Activated T-cell treated with anti-CD3 and anti-CD28 coated beads for 24 hours (primary cell): Measurements from ENCODE around the gene FCHSD2.
"Not testable (repeated sequence)": the region's sequence is repeated elsewhere in the genome, so short reads cannot be mapped to it uniquely, and the experiment has no call there.

Experiments
- DNase-seq: peaks from one replicate; pipeline ENCODE4 v3.0.0-alpha.2; 2020; ENCODE audit warnings: low read depth

FCHSD2 gene

GRCh38 chr11:73151416-73151815, 9.3 kb upstream of the FCHSD2 start:
- no peak for DNase-seq

DNA sequence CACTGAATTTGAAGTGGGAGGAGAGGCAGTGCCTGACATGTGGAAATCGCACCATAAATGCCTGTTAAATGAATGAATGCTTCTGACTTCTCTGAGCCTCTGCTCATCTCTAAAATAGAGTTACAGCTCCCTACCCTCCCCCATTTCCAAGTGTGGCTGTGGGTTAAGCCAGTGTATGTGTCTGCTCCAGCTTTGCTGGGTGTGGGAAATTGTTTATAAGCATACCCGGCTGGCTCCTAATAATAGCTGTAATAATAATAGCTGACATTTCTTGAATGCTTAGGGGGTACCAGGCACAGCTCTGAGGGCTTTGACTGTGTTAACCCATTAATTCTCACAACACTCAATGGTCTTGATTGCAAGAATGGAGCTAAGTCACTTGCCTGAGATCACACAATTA, 7.0 kb upstream of the FCHSD2 start:
- DNase-seq: no peak

- no peak for DNase-seq
Measured at GRCh38 chr11:73147771-73148681, 5.9 kb upstream of the FCHSD2 start.

GRCh38 chr11:73145986-73146575, 4.0 kb upstream of the FCHSD2 start:
- no peak for DNase-seq

DNA sequence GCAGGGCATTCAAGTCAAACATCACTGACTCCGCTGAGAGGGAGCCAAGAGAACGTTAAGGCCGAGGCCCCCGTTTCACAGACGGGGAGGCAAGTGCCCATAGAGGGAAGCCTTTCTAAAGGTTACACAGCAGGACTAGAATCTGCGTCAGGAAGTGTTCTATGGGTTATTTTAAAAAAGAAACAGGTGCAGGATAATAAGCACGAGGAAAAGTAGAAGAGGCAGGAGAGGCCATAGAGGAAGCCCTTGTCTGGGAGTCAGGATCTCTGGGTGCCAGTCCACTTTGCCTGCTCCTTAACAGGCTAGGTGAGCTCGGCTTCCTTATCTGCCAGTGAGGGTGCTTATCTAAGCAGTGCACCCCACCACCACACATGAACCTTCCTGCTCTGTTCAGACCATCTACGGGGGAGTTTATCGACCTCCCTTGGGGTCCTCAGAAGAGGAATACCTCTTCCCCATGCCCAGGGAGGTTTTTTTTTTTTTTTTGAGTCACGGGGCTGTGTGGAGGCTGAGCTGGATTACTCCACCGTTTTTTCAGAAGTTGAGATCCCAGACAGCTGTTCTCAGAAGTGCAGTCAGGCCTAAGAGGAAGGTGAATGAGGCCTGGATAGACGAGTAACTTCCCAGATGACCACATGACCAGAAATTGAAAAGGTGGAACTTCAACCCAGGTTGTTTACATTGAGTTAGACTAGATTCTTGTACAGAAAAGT, 1.2 kb upstream of the FCHSD2 start:
- DNase-seq: no peak

- DNase-seq: peak; percentile 41
Measured at GRCh38 chr11:73141309-73142127, 600 bp downstream of the FCHSD2 start.

- DNase-seq: no peak
Measured at GRCh38 chr11:73141031-73141308, 1.1 kb downstream of the FCHSD2 start.

GRCh38 chr11:73140213-73141030, 1.7 kb downstream of the FCHSD2 start:
- DNase-seq: no peak

- DNase-seq: no peak
Measured at GRCh38 chr11:73139476-73140198, 2.5 kb downstream of the FCHSD2 start.

- no peak for DNase-seq
Measured at GRCh38 chr11:73137944-73138274, 4.2 kb downstream of the FCHSD2 start.

GRCh38 chr11:73137262-73137943, 4.7 kb downstream of the FCHSD2 start:
- DNase-seq: no peak

GRCh38 chr11:73136722-73137121, 5.4 kb downstream of the FCHSD2 start:
- DNase-seq: not testable (repeated sequence)

DNA sequence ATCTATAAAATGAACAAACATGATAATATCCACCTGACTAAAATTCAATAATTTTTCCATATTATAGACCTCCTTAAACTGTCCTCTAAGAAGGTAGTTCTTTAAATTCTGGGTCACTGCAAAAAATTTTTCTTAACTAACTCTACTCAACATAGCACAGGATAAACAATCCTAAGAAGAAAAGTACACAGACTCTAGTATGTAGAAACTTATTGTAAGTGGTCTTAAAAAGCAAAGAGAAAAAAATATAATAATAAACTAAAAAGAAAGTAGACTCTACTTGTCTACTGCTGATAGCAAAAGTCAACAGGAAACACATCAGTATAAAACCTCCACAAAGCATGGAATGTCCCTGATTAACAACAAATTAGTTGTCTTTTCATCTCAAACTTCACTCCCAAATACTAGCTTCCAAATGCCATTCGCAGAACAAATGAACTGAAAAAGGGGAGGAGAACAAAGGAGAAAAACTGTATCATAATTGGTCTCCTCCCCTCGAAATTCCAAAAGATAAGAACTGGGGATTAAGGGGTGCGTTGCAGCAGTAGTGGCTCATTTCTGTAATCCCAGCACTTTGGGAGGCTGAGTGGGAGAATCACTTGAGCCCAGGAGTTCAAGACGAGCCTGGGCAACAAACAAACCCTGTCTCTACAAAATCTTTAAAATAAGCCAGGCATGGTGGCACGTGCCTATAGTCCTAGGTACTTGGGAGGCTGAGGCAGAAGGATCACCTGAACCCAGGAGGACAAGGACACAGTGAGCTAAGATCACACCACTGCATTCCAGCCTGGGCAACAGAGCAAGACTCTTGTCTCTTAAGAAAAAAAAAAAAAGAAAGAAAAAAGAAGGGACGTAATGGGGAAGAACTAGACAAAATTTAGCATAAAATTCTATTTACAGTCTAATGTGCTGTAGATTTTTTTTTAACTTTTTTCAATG, 6.5 kb downstream of the FCHSD2 start:
- no peak for DNase-seq

GRCh38 chr11:73132349-73132748, 9.8 kb downstream of the FCHSD2 start:
- not testable (repeated sequence) for DNase-seq

DNA sequence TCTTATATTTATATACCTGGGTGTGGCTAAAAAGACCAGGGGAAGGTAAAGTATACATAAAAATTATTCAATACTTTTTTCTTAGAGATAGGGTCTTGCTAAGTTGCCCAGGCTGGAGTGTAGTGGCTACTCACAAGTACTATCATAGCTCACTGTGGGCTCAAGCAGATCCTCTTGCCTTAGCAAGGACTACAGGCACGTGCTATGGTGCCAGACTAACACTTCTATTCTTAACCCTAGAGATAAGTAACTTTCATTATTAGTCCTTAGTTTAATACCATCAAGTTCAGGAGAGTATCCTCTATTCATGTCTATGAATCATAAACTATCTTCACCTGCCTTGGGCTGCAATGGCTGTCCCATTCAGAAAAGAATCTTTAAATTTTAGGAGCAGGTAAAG, 11.9 kb downstream of the FCHSD2 start:
- no peak for DNase-seq

- no peak for DNase-seq
Measured at GRCh38 chr11:73129198-73129597, 12.9 kb downstream of the FCHSD2 start.

DNA sequence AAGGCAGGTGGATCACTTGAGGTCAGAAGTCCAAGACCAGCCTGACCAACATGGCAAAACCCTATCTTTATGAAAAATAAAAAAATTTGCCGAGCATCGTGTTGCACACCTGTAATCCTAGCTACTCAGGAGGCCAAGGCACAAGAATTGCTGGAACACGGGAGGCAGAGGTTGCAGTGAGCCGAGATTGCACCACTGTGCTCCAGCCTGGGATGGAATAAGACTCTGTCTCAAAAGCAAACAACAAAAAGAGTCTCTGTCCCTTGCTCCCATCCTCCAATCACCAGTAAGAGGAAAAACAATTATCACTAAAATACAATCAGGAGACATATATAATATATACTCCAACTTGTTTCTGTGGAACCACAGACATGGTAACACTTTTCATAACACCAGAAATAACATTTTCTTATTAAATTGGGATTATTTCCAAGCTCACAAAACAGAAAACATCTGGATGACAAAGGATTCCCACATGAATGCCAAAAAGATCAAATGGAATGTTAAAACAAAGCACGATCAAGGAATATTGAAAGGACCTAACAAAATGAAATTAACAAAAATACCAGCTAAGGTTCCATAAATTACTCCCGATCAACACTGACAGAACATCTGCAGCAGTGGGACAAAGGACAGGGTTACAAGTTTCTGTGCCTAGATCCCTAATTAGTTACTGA, 15.2 kb downstream of the FCHSD2 start:
- no peak for DNase-seq

- DNase-seq: no peak
Measured at GRCh38 chr11:73124800-73125199, 17.3 kb downstream of the FCHSD2 start.

- DNase-seq: not testable (repeated sequence)
Measured at GRCh38 chr11:73123892-73124291, 18.2 kb downstream of the FCHSD2 start.
